Measurements from ENCODE around the gene PWP2.

DNA sequence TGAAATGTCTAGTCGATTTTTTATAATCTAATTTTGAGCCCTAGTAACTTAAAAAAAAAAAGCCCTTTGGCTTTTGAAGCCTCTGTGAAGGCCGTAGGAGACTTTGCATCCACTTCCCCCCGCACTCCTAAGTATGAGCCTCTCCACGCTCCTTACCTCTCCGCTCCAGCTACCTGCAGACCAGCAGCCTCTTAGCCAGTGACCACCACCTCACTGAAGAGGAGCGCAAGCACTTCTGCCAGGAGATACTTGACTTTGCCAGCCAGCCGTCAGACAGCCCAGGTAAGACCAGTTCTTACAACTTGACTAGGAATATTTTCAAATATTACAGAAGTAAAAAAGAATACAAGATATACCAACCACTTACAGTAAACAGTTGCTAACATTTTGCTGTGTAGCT is 27.4 kb upstream of the PWP2 start:
- TF ChIP-seq, protein P1, sequence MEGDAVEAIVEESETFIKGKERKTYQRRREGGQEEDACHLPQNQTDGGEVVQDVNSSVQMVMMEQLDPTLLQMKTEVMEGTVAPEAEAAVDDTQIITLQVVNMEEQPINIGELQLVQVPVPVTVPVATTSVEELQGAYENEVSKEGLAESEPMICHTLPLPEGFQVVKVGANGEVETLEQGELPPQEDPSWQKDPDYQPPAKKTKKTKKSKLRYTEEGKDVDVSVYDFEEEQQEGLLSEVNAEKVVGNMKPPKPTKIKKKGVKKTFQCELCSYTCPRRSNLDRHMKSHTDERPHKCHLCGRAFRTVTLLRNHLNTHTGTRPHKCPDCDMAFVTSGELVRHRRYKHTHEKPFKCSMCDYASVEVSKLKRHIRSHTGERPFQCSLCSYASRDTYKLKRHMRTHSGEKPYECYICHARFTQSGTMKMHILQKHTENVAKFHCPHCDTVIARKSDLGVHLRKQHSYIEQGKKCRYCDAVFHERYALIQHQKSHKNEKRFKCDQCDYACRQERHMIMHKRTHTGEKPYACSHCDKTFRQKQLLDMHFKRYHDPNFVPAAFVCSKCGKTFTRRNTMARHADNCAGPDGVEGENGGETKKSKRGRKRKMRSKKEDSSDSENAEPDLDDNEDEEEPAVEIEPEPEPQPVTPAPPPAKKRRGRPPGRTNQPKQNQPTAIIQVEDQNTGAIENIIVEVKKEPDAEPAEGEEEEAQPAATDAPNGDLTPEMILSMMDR (conservative IDR thresholded peaks at IDR 0.05): no peak
- TF ChIP-seq ZFX (IDR thresholded peaks at IDR 0.05): no peak

Data from C4-2B (cell line).